Measurements from ENCODE around the gene MRTFA. TPM values are rescaled to one million over a fixed set of nuclear protein-coding genes. Genes with fewer than 3 reads are reported as not detected.

The MRTFA gene
- total RNA-seq, 4 donors from 2014 or later, result 46.0 to 408 (median 90.0) TPM

- 18 to 60% methylated on average over 3 to 46 of the region's 46 CpGs for WGBS, 2 donors (ENCODE audit: low coverage in 1 of 2)
- peak; percentile 70 for DNase-seq
- no peak for TF ChIP-seq EP300 (IDR thresholded peaks at IDR 0.05; ENCODE audit: low read depth)
- no peak for TF ChIP-seq POLR2A (IDR thresholded peaks at IDR 0.05)
- no peak for TF ChIP-seq POLR2AphosphoS5 (IDR thresholded peaks at IDR 0.05)
- no peaks in the 10 kb centered on the region for H3K27me3 ChIP-seq
- H3K4me1 ChIP-seq, result peaks cover 0 to 45% (median 25%) of the 10 kb centered on the region in 4 donors
- peak overlapping the region; percentile 63 to 100 (median 76) for H3K4me3 ChIP-seq
- H3K27ac ChIP-seq, result peak overlapping the region; percentile 91 to 98 (median 95)
- in situ Hi-C loops (cut with MboI; ENCODE audit: low pct_ligation_motif_present in 1 of 4, low pct_unique_long_range_greater_than_20kb in 1 of 4, low sequenced_read_pairs in 3 of 4) (loop anchor here in 2 of 4 donors (10.0 to 25.0 kb wide), 2 partner anchors 100 to 113 kb away; no protein-coding TSS in a partner anchor), intact Hi-C loops (cut with DNase I; ENCODE audit: low total_unique reads) (loop anchor here (10.0 kb wide), 1 partner anchor 123 kb away; no protein-coding TSS in a partner anchor)
- H3K9me3 ChIP-seq, result no peaks in the 10 kb centered on the region
- no peaks in the 10 kb centered on the region for H3K36me3 ChIP-seq
Observed at GRCh38 chr22:40637183-40638150, 948 bp upstream of the MRTFA start.

- H3K4me1 ChIP-seq, result peaks cover 0 to 55% (median 25%) of the 10 kb centered on the region in 4 donors
- WGBS, 2 donors (ENCODE audit: low coverage in 1 of 2), result 0% methylated on average over 12 of the region's 31 CpGs; no CpG with 5 or more reads in 1 of the 2 donors
- intact Hi-C loops (cut with DNase I; ENCODE audit: low total_unique reads) (loop anchor here (10.0 kb wide), 1 partner anchor 121 kb away; no protein-coding TSS in a partner anchor), in situ Hi-C loops (cut with MboI; ENCODE audit: low pct_ligation_motif_present in 1 of 4, low pct_unique_long_range_greater_than_20kb in 1 of 4, low sequenced_read_pairs in 3 of 4) (loop anchor here in 2 of 4 donors (10.0 to 25.0 kb wide), 2 partner anchors 99 to 111 kb away; no protein-coding TSS in a partner anchor)
- H3K36me3 ChIP-seq, result no peaks in the 10 kb centered on the region
- no peaks in the 10 kb centered on the region for H3K9me3 ChIP-seq
- H3K27ac ChIP-seq, result peak overlapping the region; percentile 91 to 98 (median 95)
- no peaks in the 10 kb centered on the region for H3K27me3 ChIP-seq
- peak; percentile 33 for DNase-seq
- peak overlapping the region; percentile 73 to 100 (median 84) for H3K4me3 ChIP-seq
- no peak for TF ChIP-seq CTCF (IDR thresholded peaks at IDR 0.05)
- no peak for TF ChIP-seq POLR2A (IDR thresholded peaks at IDR 0.05)
- TF ChIP-seq POLR2AphosphoS5 (IDR thresholded peaks at IDR 0.05), result no peak
Observed at GRCh38 chr22:40635940-40636379, 559 bp downstream of the MRTFA start.

- in situ Hi-C loops (cut with MboI; ENCODE audit: low pct_ligation_motif_present in 1 of 4, low pct_unique_long_range_greater_than_20kb in 1 of 4, low sequenced_read_pairs in 3 of 4) (loop anchor here in 2 of 4 donors (10.0 to 25.0 kb wide), 2 partner anchors 98 to 110 kb away; no protein-coding TSS in a partner anchor), intact Hi-C loops (cut with DNase I; ENCODE audit: low total_unique reads) (loop anchor here (10.0 kb wide), 1 partner anchor 120 kb away; no protein-coding TSS in a partner anchor)
- Histone ChIP-seq H3K4me3 (peak overlapping the region; percentile 73 to 100 (median 84)), H3K27me3 (no peaks in the 10 kb centered on the region), H3K9me3 (no peaks in the 10 kb centered on the region), H3K27ac (peak overlapping the region; percentile 91 to 98 (median 95)), H3K36me3 (no peaks in the 10 kb centered on the region), H3K4me1 (peaks cover 0 to 55% (median 25%) of the 10 kb centered on the region in 4 donors)
- DNase-seq, result no peak
- 35 to 41% methylated on average over 11 to 21 of the region's 21 CpGs for WGBS, 2 donors (ENCODE audit: low coverage in 1 of 2)
- TF ChIP-seq EP300 (IDR thresholded peaks at IDR 0.05; ENCODE audit: low read depth) (no peak), POLR2A (IDR thresholded peaks at IDR 0.05) (no peak), CTCF (IDR thresholded peaks at IDR 0.05) (no peak), POLR2AphosphoS5 (IDR thresholded peaks at IDR 0.05) (no peak)
Observed at GRCh38 chr22:40635043-40635939, 1.2 kb downstream of the MRTFA start.
